Upper lobe of left lung (tissue), 4 donors: ENCODE measurements around the gene ALDOC.

ENCODE experiments used
- EP300 ChIP-seq, 4 donors: sonication (generic); formaldehyde crosslinking; IDR thresholded peaks; one replicate each; pipeline ENCODE4 v1.5.1; 2017; ENCODE audit warnings: antibody characterized with exemption in 4 of 4, control low read depth in 2 of 4
- TF ChIP-seq, protein P1 (sequence below), 6 experiments: fragments of 450-650 bp in 4 of 6; fragments of 200-600 bp in 2 of 6; sonication (generic) in 2 of 6; IDR thresholded peaks; one replicate each; pipeline ENCODE4 v1.5.1; 2016 to 2019; ENCODE audit warnings: antibody characterized with exemption in 6 of 6

DNA sequence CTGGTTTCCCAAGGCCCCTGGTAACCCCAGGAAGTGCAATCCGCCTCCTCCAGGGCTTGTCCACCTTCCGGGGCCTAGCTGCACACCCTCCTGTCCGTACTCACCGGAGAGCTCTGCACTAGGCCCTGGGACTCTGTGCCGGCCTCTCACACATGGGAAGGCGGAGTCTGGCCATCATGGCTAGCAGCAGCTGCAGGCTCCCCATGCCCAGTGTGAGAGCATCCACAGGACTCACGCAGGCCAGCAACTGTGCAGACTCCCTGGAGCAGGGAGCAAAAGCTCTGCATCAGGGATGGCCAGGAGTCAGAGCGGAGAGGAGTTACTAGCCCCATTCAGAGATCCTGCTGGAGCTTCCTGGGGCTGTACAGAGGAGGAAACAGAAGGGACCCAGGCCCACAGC is 50.3 kb downstream of the ALDOC start:
- TF ChIP-seq, protein P1, sequence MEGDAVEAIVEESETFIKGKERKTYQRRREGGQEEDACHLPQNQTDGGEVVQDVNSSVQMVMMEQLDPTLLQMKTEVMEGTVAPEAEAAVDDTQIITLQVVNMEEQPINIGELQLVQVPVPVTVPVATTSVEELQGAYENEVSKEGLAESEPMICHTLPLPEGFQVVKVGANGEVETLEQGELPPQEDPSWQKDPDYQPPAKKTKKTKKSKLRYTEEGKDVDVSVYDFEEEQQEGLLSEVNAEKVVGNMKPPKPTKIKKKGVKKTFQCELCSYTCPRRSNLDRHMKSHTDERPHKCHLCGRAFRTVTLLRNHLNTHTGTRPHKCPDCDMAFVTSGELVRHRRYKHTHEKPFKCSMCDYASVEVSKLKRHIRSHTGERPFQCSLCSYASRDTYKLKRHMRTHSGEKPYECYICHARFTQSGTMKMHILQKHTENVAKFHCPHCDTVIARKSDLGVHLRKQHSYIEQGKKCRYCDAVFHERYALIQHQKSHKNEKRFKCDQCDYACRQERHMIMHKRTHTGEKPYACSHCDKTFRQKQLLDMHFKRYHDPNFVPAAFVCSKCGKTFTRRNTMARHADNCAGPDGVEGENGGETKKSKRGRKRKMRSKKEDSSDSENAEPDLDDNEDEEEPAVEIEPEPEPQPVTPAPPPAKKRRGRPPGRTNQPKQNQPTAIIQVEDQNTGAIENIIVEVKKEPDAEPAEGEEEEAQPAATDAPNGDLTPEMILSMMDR (IDR thresholded peaks at IDR 0.05): no peak
- TF ChIP-seq EP300 (IDR thresholded peaks at IDR 0.05): no peak
